ENCODE measurements around the gene QKI.

Gene QKI

DNA sequence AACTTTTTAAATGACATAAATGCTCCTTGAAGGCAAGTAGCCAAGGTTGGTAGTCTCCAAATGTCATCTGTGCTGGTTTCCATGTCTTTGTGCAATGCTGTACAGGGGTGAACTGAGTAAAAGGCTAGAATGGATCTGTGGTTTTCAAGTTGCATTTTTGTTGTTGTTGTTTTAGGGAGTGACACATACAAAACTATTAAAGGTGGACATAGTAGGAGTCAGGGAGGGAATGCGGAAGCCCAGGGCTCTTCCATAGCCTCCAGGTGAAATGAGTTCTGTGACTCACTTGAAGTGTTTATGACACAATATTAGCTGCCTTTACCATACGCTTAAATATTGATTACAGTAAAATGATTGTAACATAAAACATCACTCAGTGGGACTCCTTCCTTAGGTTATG is 22.5 kb upstream of the QKI start:
- DNase-seq (ENCODE audit: low read depth, low spot score) = no peak

DNA sequence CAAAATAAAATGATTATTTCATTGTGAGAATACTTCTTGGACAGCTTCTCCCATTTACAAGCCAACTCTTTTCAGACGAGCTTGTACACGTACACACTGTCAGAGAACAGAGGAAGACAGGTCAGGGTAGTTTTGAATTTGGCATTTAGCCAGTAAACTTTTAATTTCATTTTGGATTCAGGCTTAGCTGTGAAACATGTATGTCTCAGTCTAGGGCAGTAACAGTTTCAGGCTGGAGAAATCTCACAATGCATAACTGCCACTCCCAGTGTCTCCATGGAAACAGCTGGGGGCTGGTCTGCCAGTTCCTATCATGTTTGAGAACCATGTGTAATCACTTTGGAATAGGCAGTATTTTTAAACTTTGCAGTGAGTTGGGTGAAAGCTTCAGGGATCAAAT is 22.0 kb upstream of the QKI start:
- DNase-seq (ENCODE audit: low read depth, low spot score) = no peak

DNA sequence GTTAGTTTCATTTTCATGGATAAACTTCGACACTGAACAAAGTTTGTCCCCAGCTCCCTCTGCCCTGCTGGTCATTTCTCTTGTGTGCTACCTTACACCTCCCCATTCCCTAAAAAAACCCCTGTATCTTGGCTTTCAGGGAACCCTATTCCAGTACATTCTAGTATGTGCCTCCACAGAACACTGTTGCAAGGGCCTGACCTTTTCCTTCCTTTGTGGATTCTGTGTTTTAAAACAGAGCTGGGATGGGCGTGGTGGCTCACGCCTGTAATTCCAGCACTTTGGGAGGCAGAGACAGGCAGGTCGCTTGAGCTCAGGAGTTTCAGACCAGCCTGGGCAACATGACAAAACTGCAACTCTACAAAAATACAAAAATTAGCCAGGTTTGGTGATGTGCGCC is 20.6 kb upstream of the QKI start:
- no peak for DNase-seq (ENCODE audit: low read depth, low spot score)

DNA sequence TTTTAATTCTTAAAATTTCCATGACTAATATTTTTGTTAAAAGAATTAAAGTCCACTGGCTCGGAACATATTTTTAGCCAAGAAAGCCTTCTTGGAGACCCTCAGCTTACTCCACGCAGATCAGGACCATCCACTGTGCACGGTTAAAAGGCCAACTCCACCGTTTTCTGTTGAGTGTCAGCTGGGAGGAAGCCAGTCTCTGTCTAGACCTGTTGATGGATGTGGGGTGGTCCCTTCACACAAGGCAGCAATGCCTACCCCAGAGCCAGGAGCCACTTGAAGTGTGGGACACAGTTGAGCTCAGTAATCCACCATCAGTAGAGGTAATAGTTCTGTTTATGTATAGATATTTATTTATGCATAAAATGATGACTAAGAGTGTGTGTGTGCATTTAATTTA is 19.9 kb upstream of the QKI start:
- no peak for DNase-seq (ENCODE audit: low read depth, low spot score)

DNA sequence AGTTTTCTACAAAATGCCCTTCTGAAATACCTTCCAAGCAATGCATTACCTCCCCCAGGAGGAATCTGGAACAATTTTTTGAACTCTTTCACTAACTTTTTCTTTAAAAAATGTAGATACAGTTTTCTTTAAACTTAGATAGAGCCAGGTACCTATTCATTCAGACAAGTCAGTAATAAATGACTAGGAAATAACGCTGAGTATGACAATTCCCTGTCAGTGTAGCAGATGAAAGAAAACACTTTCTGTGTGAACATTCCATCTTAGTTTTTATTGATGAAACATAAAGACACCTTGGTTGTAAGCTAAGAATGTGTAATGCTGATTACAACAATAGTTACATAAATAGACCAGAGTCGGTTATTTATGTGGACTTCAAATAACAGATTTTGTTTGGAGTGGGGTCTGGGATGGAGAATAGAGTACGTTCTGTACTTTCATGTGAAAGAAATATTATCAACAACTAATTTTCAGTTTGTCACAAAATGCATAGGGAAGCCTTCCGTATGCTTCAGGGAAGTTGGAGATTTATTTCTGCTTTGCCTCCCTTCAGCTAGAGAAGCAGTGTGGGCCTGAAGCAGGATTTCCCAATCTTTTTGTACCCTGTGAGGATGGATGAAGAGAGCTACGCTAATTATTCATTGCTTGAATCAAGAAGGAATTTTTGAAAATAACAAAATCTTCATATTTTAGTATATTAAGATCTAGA is 19.2 kb upstream of the QKI start:
- DNase-seq (ENCODE audit: low read depth, low spot score) = no peak

DNA sequence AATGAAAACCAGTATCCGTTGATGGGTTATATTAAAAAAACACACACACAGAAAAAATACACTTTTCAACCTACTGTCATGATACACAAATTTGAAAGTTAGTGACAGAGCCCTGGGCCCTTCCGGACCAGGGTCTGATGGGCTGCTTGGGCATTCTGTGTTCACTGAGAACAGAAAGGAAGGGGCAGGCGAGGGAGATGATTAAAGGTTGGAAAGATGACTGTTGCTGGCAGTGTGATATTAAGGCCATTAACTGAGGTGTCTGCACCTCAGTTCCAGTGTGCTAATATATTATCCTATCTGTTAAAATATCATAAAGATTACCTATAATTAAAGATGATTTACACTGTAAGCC is 18.7 kb upstream of the QKI start:
- no peak for DNase-seq (ENCODE audit: low read depth, low spot score)

DNA sequence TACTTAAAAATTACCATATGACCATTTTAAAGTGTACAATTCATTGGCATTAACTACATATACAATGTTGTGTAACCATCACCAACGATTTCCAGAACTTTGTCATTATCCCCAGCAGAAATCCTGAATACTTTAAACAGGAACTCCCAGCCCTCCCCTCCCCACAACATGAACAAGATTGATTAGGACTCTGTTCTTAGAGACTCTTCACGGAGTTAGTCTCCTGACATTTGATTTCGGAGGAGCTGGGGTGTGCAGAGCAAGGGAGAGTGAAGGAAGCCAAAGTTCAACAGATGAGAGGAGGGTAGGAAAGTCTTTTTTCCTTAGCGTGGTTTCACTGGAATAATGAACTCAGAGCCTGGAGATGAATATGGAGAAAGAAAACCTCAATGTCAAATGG is 17.2 kb upstream of the QKI start:
- no peak for DNase-seq (ENCODE audit: low read depth, low spot score)

DNA sequence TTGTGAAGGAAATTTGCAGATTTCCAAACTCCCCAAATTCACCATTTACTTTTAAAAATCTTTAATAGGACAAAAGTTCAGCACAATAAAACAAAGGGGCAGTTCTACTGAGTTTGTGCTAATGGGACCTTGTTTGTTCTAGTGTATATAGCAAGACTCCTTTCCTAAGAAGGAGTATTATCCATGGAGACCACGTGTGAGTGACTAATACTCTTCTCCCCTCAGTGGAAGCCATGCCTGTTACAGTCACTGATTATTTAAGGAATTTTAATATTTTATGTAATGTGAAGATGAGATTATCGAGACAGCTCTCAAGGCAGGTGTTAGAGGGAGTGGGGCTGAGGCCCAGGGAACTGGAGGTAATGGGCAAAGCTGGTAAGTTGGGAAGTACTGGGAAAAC is 16.4 kb upstream of the QKI start:
- no peak for DNase-seq (ENCODE audit: low read depth, low spot score)

DNA sequence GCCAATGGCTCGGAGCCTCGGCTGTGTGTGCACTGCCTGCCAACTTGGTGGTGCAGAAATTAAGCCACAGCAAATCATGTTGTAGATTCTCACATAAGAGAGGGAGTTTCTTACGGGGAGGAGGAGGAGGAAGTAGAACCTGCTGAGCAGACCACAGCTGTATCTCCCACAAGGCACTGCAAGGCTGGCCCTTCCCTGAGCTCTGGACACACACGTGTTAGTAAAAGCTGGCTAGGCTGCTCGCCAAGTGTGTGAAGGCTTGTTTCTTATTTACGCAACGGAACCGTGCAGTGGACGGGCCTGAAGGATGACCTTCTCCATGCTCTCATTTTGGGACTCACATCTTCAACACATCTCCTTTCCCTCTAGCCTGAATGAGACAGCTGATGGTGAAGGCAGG is 15.7 kb upstream of the QKI start:
- no peak for DNase-seq (ENCODE audit: low read depth, low spot score)

DNA sequence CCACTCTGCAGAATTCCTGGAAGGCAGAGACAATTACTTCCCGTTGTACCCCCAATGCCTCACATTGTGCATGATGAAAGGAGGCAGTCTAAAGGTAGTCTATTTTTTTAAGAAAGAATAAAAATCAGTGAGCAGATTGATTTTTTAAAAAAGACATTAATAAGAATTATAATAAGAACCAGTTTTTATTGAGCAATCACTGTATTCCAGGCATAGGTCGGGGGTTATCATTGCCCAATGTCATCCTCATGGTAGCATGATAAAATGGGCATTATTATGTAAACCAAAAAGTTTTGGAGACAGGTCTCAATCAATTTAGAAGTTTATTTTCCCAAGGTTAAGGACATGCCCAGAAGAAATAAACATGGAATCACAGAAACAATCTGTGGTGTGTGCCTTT is 14.0 kb upstream of the QKI start:
- no peak for DNase-seq (ENCODE audit: low read depth, low spot score)

DNA sequence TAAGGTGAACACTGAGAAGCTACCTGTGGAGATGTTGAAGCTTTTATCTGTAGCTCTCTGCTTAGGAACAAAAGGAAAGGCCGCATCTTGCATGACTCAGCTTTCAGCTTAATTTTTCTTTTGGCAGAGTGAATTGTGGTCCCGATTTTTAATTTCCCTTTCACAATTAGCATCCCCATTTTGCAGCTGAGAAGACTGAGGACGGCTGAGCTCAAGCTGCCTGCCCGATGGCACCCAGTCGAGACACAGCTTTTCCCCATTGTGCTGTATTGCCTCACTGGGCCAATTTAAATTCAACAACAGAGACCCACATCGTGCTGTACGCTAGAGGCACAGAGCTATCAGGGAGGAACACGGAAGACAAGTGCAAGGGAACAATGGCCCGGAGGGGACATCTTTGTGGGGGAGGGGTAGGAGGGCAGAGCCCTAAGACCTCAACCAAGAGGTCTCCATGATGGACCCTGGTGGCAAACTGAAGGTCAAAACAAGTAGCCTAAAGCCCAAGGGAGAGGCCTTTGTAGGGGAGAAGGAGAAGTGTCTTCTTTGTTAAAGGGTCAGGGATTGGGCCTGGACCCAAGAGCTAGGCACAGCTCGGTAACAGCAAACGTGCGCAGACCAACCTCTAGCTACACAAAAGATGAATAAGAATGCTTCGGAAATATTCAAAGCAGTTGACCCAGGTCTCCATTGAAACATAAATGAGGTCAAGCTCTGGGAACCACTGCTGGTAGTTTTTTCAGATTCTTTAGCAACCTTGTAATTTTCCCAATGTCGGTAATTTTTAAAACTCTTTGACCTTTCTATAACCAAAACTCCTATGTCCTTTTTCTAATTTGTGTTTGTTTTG is 13.3 kb upstream of the QKI start:
- no peak for DNase-seq (ENCODE audit: low read depth, low spot score)

DNA sequence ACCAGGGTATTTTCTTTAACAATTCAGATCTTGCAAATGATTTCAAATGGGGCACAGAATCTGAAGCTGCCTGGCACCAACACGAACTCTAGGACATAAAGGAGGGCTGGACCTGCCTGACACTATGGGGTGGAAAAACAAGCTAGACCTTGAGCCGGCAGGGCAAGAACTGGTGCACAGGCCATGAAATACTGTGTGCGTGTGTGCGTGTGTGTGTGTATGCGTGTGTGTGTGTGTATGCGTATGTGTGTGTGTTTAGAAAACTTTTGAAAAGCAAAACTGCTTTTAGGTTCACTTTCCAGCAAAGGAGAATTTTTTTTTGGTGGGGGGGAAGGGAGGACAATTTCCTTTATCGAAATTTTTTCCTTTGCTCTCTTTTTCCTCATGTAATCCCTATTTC is 11.9 kb upstream of the QKI start:
- DNase-seq (ENCODE audit: low read depth, low spot score) = no peak

DNA sequence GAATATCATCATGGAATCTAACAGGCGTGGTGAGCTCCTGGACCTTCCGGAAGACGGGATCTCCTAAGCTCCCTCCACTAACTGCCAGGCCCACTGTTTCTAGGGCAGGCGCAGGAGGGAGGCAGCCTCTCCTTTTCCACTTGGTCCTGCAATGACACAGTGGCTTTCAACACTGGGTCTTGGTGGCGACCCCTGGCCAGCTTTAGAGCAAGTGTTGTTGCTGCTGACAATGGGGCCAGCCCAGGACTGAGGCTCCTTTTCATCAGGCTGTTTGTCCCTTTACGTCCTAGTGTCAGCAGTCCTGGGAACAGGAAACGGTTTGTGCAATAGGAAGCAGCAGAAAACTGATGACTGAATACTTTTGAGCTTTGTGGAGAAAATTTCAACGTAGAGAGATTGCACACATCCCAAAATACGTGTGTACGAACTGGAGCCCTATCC is 9.7 kb upstream of the QKI start:
- no peak for DNase-seq (ENCODE audit: low read depth, low spot score)

DNA sequence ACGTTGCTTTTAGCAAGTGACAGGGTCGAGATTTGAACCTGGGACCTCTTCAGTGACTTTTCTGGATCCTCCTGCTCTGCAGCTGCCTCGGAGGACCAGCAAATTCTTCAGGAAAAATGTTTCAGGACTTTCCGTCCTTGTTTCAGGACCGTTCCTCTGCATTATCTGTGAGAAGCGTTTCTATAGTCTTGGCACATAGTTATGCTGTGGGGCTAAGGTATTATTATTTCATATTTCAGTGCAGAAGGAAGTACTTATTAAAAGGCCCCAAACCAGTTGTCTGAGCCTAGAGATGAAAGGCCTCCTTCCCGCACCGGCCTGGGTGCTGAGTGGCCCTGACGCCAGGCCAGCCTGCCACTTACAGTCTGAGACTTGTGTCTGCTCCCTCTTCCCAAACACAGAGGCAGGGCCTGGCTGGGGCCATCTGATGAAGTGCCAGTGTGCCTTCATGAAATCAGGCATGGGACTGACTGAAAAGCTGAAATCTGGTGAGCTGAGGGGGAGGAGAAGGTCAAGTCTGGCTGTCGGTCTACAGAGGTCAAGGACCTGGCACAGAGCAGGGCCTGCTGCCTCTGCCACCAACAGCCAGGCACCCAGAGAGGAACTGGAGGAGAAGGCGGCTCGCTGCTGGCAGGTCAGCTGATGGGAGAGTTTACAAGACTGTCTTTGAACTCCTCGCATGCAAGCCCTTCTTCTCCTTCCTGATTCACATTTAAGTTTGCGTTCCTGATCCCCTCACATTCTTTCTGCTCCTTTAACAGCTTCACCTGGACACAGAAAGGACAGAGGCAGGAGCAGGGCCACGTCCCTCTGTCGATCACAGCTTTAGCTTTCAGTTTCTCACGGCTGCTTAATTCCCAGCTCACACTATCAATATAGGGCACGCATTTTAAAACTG is 8.9 kb upstream of the QKI start:
- no peak for DNase-seq (ENCODE audit: low read depth, low spot score)

DNA sequence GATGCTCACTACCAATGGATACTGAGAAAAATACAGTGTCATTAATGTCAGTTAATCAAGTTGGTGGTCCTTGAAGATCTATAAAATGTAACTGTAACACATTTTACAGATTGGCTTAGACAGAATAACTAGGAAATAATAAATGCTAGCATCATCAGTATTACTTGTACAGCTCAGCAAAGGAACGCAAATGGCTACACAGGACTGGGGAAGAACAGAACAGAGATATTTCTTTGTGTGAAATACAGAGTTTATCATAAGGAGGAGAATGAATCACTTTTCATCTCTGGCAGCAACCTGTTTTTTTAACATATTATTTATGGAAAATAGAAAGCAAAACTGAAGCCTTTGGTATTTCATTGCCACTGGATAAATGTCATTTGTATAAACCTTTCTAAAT is 8.2 kb upstream of the QKI start:
- DNase-seq (ENCODE audit: low read depth, low spot score) = no peak

DNA sequence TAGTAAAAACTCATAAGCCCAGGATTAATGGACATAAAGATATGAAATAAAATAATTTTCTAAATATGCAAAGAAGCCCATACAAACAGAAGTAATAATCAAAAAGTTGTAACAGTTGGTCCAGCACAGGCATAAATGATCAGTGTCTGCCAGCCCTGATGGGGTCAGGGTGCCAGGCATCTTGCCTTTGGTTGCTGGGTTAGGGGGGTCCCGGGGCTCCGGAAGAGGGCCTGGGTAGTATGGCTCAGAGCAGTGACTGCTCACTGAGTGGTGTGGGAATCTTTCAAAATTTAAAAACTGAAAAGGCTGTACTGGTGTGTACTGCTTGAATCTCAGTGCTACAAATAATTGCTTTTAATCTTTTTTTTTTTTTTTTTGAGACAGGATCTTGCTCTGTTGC is 7.7 kb upstream of the QKI start:
- DNase-seq (ENCODE audit: low read depth, low spot score) = no peak

DNA sequence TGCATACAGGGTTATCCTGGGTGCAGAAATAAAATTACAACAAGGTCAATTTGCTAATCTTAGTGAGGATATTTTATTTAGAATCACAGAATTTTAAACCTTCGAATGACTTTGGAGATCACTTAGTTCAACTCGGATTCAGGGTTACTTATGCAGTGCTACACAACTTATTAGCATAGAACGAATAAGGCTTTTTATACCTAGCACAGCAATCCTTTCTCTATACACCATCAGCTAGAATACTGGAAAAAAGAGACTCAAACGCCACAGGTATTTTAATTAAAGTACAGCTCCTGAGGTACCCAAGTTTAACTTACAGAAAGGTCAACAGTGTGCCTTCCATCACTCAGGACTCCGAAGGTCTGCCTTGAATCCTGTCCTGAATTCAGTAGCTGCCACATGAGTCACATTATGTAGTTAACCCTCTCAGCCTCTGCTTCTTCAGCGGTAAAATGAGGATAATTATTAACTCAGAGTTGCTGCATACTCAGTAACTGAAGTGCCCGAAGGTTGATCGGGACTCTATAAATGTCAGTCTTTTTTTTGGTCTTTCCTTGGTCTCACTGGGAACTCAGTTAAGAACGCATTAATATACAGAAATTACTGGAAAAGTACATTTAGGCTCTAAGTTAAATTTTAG is 6.0 kb upstream of the QKI start:
- no peak for DNase-seq (ENCODE audit: low read depth, low spot score)

DNA sequence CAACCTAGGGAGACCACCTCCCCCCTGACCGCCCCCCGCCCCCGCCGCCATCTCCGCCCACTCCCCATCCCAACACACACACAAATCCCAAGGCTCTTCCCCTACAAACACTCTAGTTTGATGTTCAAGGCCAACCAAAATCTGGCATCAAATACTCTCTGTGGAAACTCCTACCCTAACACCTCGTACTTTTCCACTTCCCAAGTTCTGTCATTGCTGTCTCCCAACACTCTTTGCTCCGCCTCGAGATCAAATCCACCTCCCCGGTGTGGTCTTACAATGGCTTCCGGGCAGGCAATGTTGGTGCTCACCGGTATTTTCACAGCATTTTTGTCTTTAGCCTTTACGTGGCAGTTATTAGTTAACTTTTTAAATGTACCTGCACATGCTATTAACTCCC is 4.8 kb upstream of the QKI start:
- DNase-seq (ENCODE audit: low read depth, low spot score) = no peak

DNA sequence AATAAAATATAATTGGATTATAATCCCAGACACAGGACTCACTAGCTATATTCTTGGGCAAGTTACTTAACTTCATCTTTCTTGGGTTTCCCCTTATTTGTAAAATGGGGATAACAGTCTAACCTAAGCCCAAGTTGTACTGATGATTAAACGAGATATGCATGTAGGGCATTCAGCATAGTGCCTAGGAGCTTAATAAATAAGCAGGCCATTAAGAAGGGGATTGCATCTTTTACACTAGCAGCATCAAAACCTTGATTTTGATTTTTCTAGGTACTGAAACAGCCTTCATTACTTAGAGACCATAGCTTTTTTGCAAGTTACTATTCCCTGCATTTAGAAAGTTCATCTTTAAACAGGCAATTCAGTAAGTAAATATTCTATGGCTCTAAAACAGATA is 2.2 kb upstream of the QKI start:
- no peak for DNase-seq (ENCODE audit: low read depth, low spot score)

DNA sequence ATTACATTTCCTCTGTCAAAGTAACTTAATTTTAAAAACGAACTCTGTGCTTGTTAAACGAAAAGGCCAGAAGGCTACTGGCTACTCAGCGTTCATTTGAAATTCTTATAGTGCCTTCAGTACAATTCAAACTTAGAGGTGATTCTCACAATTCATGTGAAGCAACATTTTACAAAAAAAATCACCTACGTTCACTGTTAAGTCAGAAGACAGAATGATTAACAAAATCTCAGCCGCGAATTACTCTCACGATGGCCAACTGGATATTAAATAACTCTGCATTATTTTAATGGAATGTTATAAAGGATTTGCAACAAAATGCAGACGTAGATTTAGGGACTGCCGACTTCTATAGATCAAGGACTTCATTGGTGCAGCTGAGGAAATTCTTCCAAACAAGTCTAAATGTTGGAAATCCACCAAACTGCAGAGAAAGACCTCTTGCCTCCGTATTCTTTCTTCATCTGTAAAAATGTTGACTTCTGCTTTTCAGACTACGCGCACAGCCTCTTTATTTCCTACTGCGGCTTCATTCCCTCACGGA is 1.6 kb upstream of the QKI start:
- DNase-seq (ENCODE audit: low read depth, low spot score) = no peak

DNA sequence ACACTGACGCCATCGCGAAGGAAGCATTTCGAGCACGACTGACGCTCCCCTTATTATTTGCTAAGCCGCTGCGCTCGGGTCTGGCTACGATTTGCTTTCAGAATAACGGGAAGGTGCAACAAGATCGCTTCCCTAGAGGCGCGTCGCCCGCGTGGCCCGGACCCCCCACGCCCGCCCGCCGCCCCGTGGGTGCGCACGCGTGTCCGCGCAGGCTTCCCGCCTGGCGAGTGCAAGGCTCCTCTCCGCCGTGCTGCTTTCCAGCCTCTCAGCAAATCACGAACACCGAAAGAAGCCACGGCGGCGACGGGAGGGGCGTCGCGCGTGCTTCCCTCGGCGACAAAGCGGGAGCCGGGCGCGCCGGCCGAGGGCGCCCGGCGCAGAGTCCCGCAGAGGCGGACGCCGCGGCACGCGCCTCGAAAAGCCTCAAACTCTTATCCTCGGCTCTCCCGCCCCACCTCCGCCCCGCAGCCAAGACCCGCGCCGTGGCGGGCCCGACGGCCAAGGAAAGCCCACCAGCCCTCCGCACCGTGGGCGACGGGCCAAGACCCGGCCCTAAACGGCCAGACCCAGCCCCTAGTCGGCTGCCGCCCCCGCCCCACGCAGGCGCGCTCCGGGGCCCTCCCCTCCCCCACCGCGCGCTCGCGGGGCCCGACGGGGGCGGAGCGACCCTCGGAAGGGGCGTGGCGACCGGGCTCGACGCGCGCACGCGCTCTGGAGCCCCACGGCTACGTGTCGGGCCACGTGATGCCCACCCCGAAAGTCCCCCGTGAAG is 987 bp upstream of the QKI start:
- DNase-seq (ENCODE audit: low read depth, low spot score) = peak; percentile 80

Data from smooth muscle cell of the brain vasculature (primary cell).